MM.1S (cell line): ENCODE results near the gene DRICH1.
A peak's percentile ranks its signal among the peaks of the same experiment; 100 is the strongest.
"Not testable (repeated sequence)": the region's sequence is repeated elsewhere in the genome, so short reads cannot be mapped to it uniquely, and the experiment has no call there.

Experiments used
- DNase-seq: peaks from one replicate; pipeline ENCODE4 v3.0.0-alpha.2; 2015
- H2AFZ ChIP-seq: fragments of 300-600 bp; sonication (generic); 2 replicates; pipeline ENCODE4 v1.6.0; 2016; ENCODE audit warnings: antibody characterized with exemption, low read length
- H3F3A ChIP-seq: fragments of 300-600 bp; sonication (generic); 2 replicates; pipeline ENCODE4 v1.6.1; 2016; ENCODE audit warnings: mild to moderate bottlenecking, antibody characterized with exemption, low read length, moderate library complexity, mixed read lengths; ENCODE audit not compliant: insufficient read depth
- H3K27ac ChIP-seq: fragments of 300-600 bp; sonication (generic); 2 replicates; pipeline ENCODE4 v1.5.1; 2016; ENCODE audit warnings: mild to moderate bottlenecking, low read length
- H3K27me3 ChIP-seq: fragments of 300-600 bp; sonication (generic); replicated peaks from 2 replicates; pipeline ENCODE4 v1.6.0; 2016; ENCODE audit warnings: low read length; ENCODE audit not compliant: insufficient read depth
- H3K36me3 ChIP-seq: fragments of 300-600 bp; sonication (generic); replicated peaks from 2 replicates; pipeline ENCODE4 v1.6.1; 2016; ENCODE audit warnings: mild to moderate bottlenecking, low read length, mixed read lengths; ENCODE audit not compliant: insufficient read depth
- H3K4me1 ChIP-seq: fragments of 300-600 bp; sonication (generic); 2 replicates; pipeline ENCODE4 v1.6.1; 2016; ENCODE audit warnings: low read length, mixed read lengths
- H3K4me2 ChIP-seq: fragments of 300-600 bp; sonication (generic); 2 replicates; pipeline ENCODE4 v1.6.0; 2016; ENCODE audit warnings: low read depth, low read length
- H3K4me3 ChIP-seq: fragments of 300-600 bp; sonication (generic); 2 replicates; pipeline ENCODE4 v1.5.1; 2016; ENCODE audit warnings: low read length, mixed read lengths
- H3K79me2 ChIP-seq: fragments of 300-600 bp; sonication (generic); 2 replicates; pipeline ENCODE4 v1.6.1; 2016; ENCODE audit warnings: mixed run types, low read length, mixed read lengths
- H3K9ac ChIP-seq: fragments of 300-600 bp; sonication (generic); 2 replicates; pipeline ENCODE4 v1.6.1; 2016; ENCODE audit warnings: low read length, mixed read lengths
- H3K9me2 ChIP-seq: fragments of 300-600 bp; sonication (generic); replicated peaks from 2 replicates; pipeline ENCODE4 v1.6.1; 2016; ENCODE audit warnings: mild to moderate bottlenecking, low read length, mixed read lengths; ENCODE audit not compliant: insufficient read depth
- H3K9me3 ChIP-seq: fragments of 300-600 bp; sonication (generic); replicated peaks from 2 replicates; pipeline ENCODE4 v1.6.1; 2016; ENCODE audit warnings: mild to moderate bottlenecking, low read length, mixed read lengths; ENCODE audit not compliant: insufficient read depth
- H4K20me1 ChIP-seq: fragments of 300-600 bp; sonication (generic); 2 replicates; pipeline ENCODE4 v1.6.1; 2016; ENCODE audit warnings: mild to moderate bottlenecking, low read length, moderate library complexity, mixed read lengths; ENCODE audit not compliant: insufficient read depth
- CTCF ChIP-seq: fragments of 300-600 bp; sonication (generic); IDR thresholded peaks from 2 replicates; pipeline ENCODE4 v1.5.1; 2016; ENCODE audit warnings: antibody characterized with exemption, low read length, mixed read lengths
- EZH2 ChIP-seq: fragments of 300-600 bp; sonication (generic); optimal IDR thresholded peaks from 2 replicates; pipeline ENCODE3; 2017; ENCODE audit warnings: low read depth, mild to moderate bottlenecking, antibody characterized with exemption, low read length, mixed read lengths
- EZH2phosphoT487 ChIP-seq: fragments of 300-600 bp; sonication (generic); IDR thresholded peaks from 2 replicates; pipeline ENCODE4 v1.6.1; 2018; ENCODE audit warnings: antibody characterized with exemption, low read length

Gene DRICH1

GRCh38 chr22:23638611-23639010, 6.5 kb upstream of the DRICH1 start:
- Histone ChIP-seq H3K27ac (no peak overlapping the region), H4K20me1 (no peaks in the 10 kb centered on the region), H3K4me3 (no peak overlapping the region), H3F3A (no peaks in the 10 kb centered on the region), H2AFZ (no peak overlapping the region), H3K27me3 (no peaks in the 10 kb centered on the region), H3K4me1 (no peaks in the 10 kb centered on the region), H3K9me3 (no peaks in the 10 kb centered on the region), H3K36me3 (no peaks in the 10 kb centered on the region), H3K9ac (no peak overlapping the region), H3K79me2 (no peaks in the 10 kb centered on the region), H3K9me2 (no peaks in the 10 kb centered on the region), H3K4me2 (no peak overlapping the region)
- DNase-seq: no peak
- TF ChIP-seq CTCF: no peak
- no peak for TF ChIP-seq EZH2phosphoT487
- TF ChIP-seq EZH2: no peak

GRCh38 chr22:23635291-23635690, 3.2 kb upstream of the DRICH1 start:
- H3K27me3 ChIP-seq, H3K79me2 ChIP-seq, H4K20me1 ChIP-seq, H3F3A ChIP-seq, H2AFZ ChIP-seq, H3K4me3 ChIP-seq, H3K9me2 ChIP-seq, H3K4me1 ChIP-seq, H3K4me2 ChIP-seq, DNase-seq, H3K27ac ChIP-seq, H3K9ac ChIP-seq, H3K36me3 ChIP-seq, H3K9me3 ChIP-seq: not testable (repeated sequence)

- DNase-seq, H3K4me1 ChIP-seq, H2AFZ ChIP-seq, H3K27ac ChIP-seq, H3K9ac ChIP-seq, H3K4me2 ChIP-seq, H3K9me3 ChIP-seq, H3K9me2 ChIP-seq, H3K4me3 ChIP-seq, H3F3A ChIP-seq, H3K27me3 ChIP-seq, H3K79me2 ChIP-seq, H3K36me3 ChIP-seq, H4K20me1 ChIP-seq: not testable (repeated sequence)
Measured at GRCh38 chr22:23628056-23628743, 3.9 kb downstream of the DRICH1 start.

- H3K36me3 ChIP-seq, H3K79me2 ChIP-seq, H2AFZ ChIP-seq, H3F3A ChIP-seq, H3K4me1 ChIP-seq, H3K9me2 ChIP-seq, H4K20me1 ChIP-seq, H3K4me2 ChIP-seq, H3K9ac ChIP-seq, H3K27me3 ChIP-seq, H3K4me3 ChIP-seq, H3K27ac ChIP-seq, H3K9me3 ChIP-seq: not testable (repeated sequence)
- TF ChIP-seq CTCF: peak; percentile 35
- peak; percentile 17 for DNase-seq
Measured at GRCh38 chr22:23627401-23628055, 4.6 kb downstream of the DRICH1 start.
